Activated CD8-positive, alpha-beta memory T cell treated with anti-CD3 and anti-CD28 coated beads, Interleukin-2, amount 50 U/mL, for 48 hours (primary cell): Measurements from ENCODE around the gene OR10A2.
"Not testable (repeated sequence)": the region's sequence is repeated elsewhere in the genome, so short reads cannot be mapped to it uniquely, and the experiment has no call there.

Experiments used
- DNase-seq: peaks from one replicate; pipeline ENCODE4 v3.0.0-alpha.2; 2020

OR10A2 gene

DNA sequence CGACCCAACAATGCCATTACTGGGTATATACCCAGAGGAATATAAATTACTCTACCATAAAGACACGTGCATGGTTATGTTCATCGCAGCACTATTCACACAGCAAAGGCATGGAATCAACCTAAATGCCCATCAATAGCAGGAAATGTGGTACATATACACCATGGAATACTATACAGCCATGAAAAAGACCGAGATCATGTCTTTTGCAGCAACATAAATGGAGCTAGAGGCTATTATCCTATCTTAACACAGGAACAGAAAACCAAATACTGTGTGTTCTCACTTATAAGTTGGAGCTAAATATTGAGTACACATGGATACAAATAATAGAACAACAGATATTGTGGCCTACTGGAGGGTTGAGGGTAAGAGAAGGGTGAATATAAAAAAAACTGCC, 26.0 kb downstream of the OR10A2 start:
- DNase-seq: no peak

DNA sequence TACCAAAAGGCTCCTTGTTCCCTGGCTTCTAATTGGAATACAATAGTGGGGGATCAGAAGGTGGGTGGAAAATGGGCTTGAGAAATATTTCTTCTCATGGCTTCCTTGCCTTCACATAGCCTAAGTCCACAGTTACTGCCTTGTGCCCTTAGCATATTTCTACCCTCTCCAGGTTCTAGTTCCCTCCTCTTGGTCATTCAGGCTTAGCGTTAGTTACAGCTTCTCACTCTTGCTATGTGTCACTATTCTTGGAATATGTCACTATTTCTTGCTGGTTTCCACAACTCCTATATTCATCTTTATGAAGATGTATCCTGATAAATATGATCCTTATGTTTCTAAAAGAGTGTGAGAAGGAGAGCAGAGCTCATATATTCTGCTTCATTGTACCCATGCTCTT, 27.0 kb downstream of the OR10A2 start:
- DNase-seq: no peak

DNA sequence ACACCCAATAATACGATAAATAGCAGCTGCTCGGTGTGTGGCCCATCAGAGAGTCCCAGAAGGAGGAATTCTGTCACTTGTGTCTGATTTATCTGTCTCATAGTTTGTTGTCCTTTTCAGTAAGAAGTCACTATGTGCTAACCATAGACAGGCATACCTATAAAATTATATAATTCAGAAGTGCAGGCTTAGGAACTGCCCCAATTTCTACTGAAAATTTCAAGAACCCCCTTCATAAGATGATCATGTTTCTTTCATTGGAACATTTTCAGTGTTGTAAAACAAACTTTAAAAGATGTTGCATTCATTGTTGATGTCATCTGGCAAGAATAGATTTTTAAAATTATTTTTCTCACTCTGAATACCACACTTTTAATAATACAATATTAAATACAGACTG, 29.5 kb downstream of the OR10A2 start, which contains the start of gene OR2D2:
OR2D2 (minus strand) TSS at position 101 of the 400 bp plus-strand sequence; CDS start at position 101, 0 bp downstream.
- no peak for DNase-seq

DNA sequence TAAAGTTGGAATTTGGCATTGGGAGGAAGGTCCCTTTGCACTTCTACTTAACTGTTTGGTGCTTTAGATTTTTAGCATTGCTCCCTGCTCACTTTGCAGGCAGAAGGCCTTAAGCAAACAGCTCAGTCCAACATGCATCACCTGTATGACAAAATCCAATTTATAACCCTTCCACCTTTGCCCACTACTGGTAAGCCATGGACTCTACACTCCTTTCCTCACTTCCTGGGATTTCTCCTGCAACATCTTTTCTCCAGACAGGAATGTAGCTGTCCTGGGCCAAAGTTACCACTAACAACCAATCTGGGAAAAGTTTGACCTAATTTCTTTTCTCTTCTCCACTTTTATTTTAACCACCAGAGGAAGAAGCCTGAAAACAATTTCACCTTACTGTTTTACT, 31.2 kb downstream of the OR10A2 start:
- no peak for DNase-seq

DNA sequence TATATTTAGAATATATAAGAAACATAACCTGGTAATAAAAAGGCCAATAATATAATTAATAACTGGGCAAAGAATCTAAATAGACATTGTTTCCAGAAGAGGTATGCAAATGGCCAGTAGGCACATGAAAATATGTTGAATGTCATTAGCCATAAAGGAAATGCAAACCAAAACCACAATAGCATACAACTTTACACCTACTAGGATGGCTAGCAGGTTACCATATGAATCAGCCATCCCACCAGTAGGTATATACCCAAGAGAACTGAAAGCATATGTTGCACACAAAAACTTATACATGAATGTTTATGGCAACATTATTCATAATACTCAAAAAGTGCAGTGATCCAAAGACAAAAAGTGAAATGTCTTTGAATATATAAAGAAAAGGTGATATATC, 32.2 kb downstream of the OR10A2 start:
- no peak for DNase-seq

DNA sequence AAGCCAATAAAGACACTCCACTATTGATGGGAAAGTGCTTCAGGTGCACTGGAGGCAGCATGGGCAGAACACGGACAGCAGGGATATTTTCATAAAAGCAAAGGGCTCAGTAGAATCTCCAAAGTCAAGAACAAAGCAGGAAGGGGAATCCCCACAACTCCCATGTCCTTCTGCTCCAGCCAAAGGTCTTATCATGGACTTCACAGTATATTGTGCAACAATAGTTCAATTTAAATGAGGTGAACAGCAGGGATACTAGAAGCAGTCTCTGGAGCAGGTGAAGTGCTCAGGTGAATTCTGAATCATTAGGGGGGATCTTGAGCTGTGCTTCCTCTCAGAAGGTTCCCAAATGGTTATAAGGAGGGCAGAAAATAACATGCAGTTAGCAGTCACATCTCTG, 36.1 kb downstream of the OR10A2 start:
- DNase-seq: no peak

DNA sequence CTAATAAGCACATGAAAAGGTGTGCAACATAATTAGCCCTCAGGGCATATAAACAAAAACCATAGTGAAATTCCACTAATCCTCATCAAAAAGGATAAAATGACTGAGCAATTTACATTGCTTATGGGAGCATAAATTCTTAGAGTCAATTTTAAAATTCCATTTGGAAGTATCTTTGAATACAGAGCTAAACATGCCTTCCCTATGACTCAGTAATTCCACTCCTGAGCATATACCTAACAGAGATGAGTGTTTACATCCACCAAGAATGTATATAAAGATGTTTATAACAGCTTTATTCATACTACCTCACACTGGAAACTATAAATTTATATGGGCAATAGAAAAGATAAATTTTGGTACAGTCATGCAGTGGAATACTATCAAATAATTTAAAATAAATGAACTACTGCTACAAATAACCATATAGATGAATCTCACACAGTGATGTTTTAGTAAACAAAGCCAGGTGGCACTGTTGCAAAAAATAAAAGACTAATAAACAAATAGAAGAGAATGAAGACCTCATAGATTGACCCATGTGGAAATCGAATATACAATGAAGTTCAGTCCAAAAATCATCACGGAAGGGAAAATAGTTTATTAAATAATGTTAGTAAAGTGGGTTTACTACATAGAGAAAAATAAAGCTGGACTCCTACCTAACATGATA, 37.6 kb downstream of the OR10A2 start:
- no peak for DNase-seq

DNA sequence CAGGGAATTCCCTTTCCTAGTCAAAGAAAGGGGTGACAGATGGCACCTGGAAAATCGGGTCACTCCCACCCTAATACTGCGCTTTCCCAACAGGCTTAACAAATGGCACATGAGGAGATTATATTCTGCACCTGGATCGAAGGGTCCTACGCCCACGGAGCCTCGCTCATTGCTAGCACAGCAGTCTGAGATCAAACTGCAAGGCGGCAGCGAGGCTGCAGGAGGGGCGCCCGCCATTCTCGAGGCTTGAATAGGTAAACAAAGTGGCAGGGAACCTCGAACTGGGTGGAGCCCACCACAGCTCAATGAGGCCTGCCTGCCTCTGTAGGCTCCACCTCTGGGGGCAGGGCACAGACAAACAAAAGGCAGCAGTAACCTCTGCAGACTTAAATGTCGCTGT, 41.9 kb downstream of the OR10A2 start:
- not testable (repeated sequence) for DNase-seq

DNA sequence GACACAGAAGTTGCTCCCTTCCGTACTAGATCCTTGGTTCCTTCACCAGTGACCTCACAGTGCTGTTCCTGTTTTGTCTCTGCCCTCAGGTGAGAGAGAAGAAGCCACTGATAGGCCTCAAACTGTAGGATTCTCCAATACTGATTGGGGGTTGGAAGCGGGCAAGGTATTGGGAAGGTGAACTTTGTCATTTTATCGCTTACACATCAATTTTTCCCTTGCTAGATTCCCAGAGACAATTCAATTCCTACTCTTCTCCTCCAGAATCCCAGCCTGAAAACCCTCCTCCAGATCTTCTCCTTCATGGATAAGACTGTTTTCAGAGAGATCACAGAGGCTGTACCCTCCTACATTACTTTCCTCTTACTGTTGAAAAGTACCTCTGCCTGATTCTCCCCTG, 48.5 kb downstream of the OR10A2 start:
- DNase-seq: no peak

DNA sequence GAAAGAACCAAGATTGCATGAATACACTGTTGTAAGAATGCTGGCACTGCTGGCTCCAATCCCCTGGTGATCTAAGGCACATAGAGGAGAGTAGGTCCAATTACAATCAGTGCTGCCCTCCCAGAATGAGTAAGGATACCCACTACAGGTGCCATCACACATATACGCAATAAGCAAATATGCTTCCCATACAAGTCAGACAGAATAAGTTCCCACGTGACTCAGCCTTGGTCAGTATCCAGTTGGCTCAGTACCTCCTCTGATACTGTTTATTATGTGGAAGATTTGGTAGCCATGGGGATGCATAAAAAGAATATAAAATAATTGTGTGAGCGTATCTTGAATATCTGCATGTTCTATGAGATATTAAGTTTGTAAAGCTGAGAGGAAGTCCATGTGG, 49.1 kb downstream of the OR10A2 start:
- DNase-seq: no peak

DNA sequence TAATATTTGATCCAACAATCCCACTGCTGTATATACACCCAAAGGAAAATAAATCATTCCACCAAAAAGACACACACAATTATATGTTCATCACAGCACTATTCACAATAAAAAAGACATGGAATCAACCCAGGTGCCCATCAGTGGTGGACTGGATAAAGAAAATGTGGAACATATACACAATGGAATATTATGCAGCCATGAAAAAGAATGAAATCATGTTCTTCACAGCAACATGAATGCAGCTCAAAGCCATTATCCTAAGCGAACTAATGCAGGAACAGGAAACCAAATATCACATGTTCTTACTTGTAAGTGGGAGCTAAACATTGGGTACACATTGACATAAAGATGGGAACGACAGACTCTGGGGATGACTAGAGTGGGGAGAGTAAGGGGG, 56.8 kb downstream of the OR10A2 start:
- DNase-seq: no peak

DNA sequence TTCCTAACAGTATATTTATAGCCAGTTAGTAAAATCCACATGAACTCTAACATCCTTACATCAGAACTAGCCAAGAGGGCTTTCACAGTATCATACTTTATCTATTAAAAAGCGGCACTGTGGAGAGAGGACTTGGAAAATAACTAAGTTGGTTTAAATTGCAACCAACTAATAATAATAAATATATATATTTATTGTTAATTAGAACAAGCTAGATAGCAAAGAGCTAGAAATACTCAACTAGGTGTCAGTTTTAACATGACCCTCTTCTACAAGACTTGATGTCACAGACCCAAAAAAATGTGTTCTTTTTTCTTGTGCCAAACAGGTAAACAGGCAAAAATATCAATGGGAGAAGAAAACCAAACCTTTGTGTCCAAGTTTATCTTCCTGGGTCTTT, 57.8 kb downstream of the OR10A2 start, which contains the start of gene OR2D3:
OR2D3 (plus strand) TSS at position 301 of the 400 bp plus-strand sequence; CDS start at position 301, 0 bp downstream.
- DNase-seq: no peak
